HG02840 (cell line): Measurements from ENCODE around the gene CTU2.

ENCODE experiments used
- ATAC-seq: cut with Tn5 transposase; IDR thresholded peaks from one replicate; pipeline ENCODE4 v1.9.1; 2021; ENCODE audit warnings: mild to moderate bottlenecking, moderate library complexity, moderate number of reproducible peaks; ENCODE audit not compliant: unreplicated experiment, low FRiP score

Gene CTU2

DNA sequence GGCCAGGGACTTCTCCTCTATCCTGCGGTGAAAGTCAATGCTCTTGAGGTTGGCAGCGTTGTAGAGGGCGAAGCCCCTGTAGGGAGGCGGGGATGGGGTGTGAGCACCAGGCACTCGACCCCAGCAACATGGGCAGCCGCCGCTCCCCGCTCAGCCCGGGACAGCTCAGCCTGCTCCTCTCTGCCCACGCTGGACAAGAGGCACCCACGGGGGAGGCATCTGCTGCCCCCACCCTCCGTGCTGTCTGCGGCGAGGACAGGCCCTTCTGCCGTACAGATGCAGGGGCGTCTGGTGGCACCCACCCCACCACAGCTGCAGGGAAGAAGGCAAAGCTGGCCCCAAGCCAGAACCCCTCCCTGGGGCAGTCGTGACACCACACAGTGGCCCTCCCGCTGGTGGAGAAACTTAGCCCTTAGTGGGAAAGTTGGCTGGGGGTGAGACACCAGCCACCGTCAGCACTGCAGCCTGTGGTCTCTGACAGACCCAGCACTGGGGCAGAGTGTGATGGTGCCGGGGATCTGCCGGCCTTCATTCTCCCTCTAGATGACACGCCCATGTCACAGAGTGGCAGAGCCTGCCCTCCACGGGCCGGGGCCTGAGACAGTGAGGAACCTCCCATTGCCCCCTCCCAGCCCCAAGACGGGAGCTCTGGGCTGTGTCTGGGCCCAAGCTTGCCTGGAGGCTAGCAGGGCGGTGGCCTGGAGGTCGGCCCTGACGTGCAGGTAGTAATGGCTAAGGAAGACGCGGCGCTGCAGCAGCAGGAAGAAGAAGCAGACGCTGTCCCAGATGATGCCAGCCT lies 19.5 kb downstream of the CTU2 start:
- no peak for ATAC-seq

DNA sequence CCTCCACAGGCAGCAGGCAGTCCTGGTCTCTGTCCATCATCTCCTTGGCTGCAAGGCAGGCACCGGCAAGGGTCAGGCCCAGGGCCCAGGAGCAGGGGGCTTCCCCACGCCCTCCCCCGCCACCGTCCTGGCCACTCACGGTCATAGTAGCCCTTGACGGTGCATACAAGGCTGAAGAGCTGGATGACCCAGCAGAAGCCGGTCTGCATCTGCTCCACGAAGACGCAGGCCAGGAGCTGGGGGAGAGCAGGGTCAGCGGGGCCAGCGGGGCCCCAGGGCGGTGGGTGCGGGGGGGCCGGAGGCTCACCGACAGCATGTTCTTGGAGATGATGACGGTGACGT lies 20.1 kb downstream of the CTU2 start:
- ATAC-seq: no peak

DNA sequence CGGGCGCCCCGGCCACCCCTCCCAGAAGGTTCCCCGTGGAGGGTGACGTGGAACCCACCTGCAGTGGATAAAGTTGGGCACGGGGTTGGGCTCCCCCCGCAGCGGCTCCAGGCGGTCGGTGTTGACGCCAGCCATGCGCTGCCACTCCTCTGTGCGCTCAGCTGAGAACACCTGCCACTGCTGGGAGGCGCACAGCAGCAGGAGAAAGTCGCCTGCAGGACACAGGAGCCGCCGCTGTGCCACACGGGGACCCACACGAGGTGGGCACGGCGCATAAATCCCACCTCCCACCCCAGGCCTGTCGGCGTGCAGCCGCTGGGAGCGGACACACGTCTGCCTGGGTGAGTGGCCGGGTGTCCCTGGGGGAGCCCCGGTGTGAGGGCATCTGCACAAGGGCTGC lies 20.7 kb downstream of the CTU2 start:
- no peak for ATAC-seq

DNA sequence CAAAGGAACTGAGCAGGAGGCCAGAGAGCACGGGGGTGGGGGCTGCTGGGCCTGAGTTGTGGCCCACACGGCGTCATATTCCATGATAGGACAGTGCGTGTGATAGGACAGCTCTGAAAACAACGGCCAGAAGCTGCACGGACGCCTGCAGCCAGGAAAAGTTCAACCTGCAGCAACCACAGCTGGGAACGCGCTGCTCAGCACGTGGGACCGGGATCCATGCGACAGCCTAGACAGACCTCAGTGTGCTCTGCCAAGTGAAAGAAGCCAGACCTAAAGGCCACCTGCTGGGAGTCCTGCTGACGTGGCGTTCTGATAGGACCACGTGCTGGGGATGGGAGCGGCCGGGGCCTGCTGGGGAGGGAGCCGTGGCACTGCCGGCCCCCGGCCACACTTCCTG lies 21.6 kb downstream of the CTU2 start:
- no peak for ATAC-seq

DNA sequence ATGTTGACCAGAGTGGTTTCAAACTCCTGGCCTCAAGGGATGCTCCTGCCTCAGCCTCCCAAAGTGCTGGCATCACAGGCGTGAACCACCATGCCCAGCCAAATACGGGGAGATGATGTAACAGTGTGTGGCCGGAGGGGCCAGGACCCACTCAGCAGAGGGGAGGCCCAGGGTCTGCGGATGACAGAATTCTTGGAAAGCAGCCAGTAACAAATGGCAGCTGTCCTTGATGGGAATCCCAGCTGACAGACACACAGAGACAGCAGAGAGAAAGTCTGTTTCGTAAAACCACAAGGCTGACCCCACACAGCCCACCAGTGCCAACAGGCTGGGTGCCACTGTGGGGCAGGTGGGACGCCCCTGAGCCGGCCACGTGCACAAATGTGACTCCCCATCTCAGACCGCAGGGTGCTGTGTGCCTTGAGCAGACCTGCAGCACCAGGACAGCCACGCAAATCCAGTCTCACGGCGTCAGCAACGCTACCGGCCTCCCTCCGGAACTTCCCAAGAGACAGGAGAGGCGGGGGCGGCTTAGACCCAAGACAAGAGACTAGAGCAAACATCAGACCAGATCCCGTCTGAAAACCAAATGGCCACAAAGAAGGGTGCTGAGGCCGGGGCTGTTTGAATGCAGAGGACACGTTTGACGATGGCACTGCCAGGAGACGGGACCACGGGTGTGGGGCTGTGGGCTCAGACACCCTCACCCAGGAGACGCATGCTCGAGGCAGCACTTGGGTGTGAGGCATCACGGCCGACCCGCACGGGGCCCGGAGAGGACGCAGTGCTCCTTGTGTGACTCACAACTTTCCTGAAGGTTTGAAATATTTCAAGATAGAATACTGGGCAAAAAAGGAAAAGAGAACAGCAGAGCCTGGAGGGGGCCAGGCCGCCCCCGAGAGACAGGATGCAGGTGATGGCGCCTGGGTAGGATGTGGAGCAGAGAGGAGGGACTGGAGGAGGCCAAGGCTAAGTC lies 24.6 kb downstream of the CTU2 start:
- ATAC-seq: no peak

DNA sequence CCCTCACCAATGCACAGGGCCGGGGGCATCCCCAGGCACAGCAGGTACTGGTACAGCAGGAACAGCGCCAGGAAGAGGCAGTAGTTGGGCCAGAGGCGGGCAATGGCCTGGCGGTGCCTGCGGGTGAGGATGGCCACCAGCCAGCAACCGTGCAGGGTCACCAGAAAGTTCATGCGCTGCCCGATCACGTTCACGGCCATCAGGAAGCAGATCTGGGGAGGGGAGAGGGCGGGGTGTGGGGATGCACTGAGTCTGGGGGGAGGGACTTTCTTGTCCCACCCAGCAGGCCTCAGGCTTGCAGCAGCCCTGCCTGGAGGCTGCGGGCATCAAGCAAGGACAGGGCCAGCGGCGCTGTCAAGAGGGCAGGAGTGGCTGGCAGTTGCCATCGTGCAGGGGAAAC lies 25.4 kb downstream of the CTU2 start:
- no peak for ATAC-seq

DNA sequence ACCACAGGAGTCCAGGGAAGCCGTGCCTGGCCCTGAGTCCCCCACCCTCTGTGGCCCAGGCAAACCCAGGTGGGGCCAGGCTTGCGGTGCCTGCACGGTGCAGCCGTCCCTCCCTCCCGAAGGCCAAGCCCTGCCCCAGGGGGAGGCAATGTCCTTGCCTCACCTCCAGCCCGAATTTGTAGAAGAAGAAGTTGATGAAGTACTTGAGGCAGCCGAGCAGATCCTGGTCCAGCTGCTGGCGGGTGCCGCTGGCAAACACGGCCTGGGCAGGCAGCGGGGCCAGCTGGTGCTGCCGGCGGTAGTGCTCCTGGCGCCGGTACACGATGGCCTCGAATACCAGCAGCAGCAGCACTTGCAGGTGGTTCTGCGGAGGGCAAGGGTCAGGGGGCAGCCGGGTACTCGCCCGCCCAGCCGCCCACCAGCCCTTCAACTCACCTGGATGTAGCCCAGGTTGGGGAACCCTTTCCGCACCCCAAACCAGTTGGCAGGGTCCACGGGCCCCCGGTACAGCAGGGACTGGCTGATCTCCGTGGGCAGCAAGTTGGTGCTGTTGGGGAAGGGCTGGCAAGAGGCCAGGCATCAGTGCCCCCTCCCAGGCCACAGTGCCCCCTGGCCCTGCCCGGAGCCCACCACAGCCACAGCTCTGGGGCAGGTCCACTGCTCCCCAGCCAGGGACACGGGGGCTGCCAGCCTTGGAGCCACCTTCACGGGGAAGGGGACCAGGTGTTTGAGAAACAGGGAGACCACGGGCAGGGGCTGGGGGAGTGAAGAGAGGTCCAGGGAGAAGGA lies 26.1 kb downstream of the CTU2 start:
- no peak for ATAC-seq

DNA sequence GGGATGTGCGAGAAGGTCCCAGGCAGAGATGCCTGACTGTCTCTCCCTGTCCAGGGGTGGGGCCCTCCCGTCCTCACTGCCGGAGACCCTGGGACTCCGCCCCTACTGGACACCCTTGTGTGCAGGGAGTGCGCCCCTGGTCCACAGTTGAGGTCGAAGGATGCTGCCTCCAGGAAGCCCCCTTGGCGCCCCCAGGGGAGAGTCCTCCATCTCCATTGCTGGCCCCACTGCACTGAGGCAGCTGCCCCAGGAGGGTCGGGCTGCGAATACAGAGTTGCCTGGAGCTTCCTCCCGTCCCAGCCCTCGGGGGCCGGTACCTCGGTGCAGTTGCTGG lies 26.6 kb downstream of the CTU2 start:
- no peak for ATAC-seq

DNA sequence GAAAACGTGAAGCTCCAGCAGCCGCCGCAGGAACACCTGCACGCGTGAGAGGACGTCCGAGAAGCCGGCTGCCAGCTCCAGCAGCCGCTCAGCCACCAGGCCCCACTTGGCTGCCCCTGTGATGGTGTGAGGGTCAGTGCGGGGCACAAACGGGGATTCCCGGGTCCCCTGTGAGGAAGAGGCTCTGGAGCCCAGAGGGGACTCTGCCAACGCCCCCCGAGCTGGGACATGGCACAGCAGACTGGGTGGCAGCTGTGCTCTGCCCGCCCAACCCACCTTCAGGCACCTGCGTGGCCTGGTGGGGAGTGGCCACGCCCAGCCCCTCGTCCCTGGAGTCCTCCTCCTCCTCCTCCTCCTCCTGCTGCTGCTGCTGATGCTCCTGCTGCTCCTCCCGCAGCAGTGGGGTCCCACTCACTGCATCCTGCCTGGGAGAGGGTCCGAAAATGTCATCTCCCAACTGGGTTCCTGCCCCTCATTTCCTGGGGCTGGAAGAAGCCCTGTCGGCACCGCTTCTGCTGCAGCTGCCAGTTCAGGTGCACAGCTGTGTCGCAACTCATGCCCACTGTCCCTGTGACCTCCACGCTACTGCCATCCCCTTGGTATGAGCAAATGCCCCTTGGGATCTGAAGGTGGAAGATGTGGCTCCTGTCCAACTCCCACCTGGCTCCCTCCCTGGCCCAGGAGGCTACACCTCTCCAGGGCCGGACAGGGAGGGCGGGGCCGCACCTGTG lies 27.5 kb downstream of the CTU2 start:
- ATAC-seq: no peak

DNA sequence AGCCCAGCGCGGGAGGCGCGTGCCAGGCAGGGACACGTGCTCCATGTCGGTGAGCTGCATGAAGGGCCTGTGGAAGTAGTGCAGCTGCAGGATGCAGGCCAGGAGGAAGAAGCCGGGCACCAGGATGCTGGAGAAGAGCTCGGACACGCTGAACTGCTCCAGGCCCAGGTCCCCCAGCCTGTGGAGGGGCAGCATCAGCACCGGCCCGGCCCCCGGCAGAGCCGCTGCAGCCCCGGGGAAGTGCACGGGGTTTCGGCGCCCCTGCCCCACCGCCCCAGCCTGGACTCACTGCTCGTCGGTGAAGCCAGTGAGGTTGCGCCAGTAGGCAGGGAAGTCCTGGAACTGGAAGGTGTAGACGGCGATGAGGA lies 28.0 kb downstream of the CTU2 start:
- ATAC-seq: no peak

DNA sequence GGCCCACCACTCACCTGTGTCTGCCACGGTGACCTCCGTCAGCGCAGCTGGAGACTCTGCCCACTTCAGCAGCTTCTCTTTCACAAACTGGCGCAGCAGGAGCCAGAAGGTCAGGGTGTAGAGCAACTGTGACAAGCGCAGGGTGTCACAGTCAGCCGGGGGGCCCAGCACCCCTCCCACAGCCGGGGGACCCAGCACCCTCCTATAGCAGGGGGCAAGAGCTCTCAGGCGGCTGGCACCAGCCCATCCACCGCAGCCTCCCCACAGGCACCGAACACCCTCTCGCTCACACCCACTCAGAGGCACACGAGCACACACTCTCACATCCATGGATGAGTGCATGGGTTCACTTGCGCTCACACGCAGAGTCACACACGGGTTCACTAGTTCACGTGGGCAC lies 28.8 kb downstream of the CTU2 start:
- no peak for ATAC-seq

DNA sequence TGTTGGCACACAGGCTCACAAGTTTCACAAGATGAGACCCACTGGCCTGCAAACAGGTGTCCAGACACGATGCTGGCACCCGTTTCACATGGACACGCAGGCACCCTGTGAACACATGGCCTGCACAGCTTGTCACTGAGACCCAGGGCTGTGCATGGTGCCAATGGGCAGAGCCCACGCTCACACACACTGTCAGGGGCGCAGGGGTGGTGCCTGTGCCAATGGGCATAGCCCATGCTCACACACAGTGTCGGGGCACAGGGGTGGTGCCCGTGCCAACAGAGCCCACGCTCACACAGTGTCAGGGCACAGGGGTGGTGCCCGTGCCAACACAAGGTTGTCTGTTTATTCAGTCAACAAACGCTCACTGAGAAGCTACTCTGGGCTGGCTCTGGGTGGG lies 29.3 kb downstream of the CTU2 start:
- no peak for ATAC-seq

DNA sequence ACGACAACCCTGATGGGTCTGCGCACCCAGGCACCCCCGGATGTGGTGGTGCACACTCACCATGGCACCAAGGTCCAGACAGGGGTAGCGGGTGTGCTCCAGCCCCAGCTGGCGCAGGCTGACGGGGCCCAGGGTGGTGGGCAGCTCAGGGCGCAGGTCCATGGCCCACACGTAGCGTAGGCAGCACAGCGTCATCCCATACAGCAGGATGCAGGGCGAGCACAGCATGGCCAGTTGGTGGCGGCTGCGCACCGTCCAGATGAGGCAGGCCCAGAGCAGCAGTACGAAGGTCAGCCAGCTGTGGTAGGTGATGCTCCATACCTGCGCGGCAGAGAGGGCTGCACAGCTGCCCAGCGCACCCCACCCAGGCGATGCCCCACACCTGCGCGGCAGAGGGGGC lies 29.8 kb downstream of the CTU2 start:
- ATAC-seq: no peak

DNA sequence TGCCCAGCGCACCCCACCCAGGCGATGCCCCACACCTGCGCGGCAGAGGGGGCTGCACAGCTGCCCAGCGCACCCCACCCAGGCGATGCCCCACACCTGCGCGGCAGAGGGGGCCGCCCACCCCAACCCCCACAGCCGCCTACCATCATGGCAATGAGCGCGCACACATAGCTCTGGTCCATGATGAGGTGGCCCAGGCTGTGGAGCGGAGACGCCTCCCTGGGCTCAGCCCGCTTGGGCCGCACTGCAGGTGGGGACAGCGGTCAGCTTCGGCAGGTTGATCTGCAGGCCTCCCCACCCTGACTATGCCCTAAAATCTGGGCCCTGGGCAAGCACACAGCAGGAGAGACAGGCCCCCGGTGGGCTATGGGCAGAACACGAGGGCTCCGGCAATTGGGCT lies 30.2 kb downstream of the CTU2 start:
- no peak for ATAC-seq

DNA sequence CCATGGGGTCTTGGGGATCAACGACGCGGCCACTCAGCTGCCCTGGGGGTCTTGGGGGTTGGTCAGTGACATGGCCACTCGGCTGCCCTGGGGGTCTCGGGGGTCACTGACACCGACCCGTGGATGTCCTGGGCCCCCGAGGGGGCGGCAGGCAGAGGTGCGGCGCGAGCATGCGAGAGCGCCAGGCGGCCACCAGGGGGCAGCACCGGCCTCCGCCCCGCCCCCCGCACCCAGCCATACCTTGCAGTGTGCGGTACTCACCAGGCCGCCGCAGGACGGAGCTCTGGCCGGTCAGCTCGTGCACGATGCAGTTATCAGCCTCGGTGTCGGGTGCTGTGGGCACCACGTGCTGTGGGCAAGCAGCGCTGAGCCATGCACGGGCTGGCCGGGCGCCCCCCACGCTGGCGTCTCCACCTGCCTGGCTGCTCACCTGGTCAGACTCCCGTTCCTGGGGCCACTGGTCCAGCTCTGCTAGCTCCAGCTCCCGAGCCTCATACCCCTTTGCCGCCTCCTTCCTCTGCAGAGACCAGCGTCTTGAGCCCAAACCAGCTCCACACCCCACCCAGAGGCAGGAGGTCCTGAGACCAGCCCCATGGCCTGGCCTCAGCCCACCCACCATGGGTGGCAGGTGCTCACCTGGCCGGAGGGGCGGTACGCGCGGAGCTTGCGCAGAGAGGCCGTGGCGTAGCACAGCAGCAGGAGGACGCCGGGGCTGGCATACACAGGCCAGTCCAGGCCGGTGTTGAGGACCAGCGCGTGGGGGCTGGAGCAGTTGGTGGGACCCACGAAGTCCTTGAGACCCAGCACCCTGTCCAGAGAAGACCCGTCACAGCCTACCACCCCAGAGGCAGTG lies 31.2 kb downstream of the CTU2 start:
- ATAC-seq: no peak

DNA sequence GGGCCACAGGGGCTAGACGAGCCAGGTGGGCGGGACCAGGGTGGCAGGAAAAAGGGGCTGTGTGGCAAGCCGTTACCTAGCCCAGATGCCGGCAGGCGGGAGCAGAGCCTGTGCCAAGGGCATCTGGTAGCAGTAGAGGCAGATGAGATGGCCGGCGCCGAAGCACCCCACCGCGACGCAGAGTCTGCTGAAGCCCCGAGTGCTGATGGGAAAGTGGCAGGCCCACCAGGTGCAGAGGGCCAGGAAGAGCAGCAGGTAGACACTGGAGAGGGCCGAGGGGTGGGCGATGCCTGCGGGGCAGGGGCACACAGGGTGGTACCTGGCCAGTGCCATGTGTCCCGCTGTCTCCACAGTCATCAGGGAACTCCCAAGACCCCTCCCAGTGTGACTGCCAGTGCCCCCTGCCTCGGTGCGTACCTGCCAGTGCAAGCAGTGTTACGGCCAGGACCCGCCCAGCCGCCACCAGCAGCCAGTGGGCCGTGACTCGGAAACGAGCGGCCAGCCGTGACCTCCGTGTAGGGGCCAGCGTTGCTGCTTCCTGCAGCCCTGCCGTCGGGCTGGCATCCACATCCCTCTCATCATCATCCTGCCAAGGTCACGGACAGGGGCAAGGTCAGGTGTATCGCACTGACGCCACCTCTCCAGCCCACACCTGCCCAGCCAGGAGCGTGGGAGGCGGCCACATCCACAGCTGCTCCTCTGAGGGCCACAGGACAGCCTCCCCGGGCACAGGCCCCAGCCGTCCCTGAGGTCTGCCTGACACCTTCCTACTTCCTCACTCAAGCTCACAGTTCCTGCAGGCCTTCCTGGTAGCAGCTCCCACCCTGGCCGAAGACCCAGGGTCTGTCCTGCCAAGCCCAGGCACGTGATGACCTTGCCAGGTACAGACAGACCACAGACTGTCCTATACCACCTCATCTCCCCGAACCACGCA lies 32.1 kb downstream of the CTU2 start:
- no peak for ATAC-seq

DNA sequence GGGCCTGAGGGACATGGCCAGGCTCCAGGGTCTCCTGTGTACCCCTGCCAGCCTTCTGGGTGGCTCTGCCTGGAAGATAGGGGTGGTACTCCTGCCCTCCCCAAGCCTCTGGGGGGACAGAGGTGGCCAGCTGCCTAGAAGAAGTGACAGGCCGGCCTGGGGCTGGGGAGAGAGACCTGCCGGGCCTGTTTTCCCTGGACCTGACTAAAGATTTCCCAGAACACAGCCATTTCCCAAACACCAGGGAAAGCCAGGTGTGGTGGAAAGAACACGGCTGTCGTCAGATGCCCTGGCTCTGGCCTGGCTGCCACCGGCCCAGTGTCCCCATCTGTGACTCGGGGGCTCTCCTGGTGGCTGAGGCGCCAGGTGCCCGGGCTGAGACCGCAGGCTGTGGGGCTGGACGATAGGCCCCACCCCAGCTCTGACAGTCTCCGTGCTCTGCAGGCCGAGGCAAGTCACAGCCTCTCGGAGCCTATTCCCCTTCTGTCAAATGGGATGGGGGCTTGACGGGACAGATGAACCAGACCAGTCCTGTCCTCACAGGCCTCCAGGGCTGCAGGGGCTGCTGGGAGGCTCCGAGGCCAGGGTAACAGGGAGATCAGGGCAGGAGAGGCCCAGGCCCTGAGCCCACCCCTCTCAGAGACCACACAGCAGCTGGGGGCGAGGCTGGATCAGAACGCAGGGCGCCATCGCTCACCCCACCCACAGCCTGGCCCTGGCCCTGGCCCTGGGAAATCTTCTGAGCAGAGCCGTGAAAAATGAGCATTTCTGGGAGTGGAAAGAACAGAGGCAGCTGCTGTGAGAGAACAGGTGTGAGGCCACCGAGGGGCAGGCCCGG lies 33.1 kb downstream of the CTU2 start:
- ATAC-seq: no peak
